ENCODE measurements around the gene FBXW8. TPM values are rescaled to one million over a fixed set of nuclear protein-coding genes. Genes with fewer than 3 reads are reported as not detected.

The FBXW8 gene
- polyA plus RNA-seq, 1 donor (not counting 4 experiments of a cell fraction or from before 2014, with no cell fraction given) = 5.0 TPM

DNA sequence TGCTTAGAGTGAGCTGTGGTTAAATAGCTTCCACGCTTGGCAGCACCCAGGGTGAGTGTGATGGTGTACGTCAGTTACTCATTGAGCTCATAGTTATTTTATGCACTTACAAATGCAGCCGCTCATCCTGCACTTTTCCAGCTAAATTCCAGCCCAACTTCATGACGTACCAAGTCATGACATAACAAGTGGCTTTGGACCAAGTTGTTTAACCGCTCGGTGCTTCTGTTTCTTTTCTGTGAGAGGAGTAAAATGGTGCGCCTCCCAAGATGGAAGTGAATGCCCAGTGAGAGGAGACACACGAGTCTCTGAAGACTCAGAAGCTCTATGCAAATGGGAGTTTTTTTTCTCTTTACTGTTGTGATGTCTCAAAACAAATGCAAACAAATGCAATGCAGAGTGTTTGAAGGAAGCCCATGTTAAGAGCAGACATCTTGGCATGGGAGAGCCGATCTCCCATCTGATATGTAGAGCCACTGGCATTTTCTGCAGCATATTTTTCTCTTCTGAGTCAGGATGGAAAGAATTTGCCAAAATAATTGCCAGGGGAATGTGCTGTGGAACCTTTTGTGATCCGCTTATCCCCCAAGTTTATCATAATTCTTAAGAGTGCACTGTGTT, 72.2 kb downstream of the FBXW8 start:
- H4K20me1 ChIP-seq (ENCODE audit: control insufficient read depth, extremely low read depth, insufficient read depth, low read length) = no peaks in the 10 kb centered on the region
- DNase-seq (ENCODE audit: low read depth, low spot score) (no peak), FAIRE-seq (no peak)
- no peaks in the 10 kb centered on the region for H3K79me2 ChIP-seq (ENCODE audit: control insufficient read depth, insufficient read depth, low read length)
- no peak overlapping the region for H3K9ac ChIP-seq (ENCODE audit: control insufficient read depth, extremely low read depth, insufficient read depth, low read length)
- no peak overlapping the region for H3K4me2 ChIP-seq (ENCODE audit: control insufficient read depth, extremely low read depth, insufficient read depth, low read depth, low read length)
- no peaks in the 10 kb centered on the region for H3K36me3 ChIP-seq (ENCODE audit: control insufficient read depth in 2 of 2, extremely low read depth in 1 of 2, insufficient read depth in 2 of 2, low read length in 2 of 2)
- H3K27me3 ChIP-seq (ENCODE audit: control insufficient read depth, extremely low read depth, insufficient read depth, low read length) = no peaks in the 10 kb centered on the region
- H2AFZ ChIP-seq (ENCODE audit: control insufficient read depth, low read length) = no peak overlapping the region
- no peaks in the 10 kb centered on the region for H3K9me3 ChIP-seq (ENCODE audit: control insufficient read depth, low read depth, low read length)
- TF ChIP-seq, protein P1, sequence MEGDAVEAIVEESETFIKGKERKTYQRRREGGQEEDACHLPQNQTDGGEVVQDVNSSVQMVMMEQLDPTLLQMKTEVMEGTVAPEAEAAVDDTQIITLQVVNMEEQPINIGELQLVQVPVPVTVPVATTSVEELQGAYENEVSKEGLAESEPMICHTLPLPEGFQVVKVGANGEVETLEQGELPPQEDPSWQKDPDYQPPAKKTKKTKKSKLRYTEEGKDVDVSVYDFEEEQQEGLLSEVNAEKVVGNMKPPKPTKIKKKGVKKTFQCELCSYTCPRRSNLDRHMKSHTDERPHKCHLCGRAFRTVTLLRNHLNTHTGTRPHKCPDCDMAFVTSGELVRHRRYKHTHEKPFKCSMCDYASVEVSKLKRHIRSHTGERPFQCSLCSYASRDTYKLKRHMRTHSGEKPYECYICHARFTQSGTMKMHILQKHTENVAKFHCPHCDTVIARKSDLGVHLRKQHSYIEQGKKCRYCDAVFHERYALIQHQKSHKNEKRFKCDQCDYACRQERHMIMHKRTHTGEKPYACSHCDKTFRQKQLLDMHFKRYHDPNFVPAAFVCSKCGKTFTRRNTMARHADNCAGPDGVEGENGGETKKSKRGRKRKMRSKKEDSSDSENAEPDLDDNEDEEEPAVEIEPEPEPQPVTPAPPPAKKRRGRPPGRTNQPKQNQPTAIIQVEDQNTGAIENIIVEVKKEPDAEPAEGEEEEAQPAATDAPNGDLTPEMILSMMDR (optimal IDR thresholded peaks at IDR 0.05 in 1 of 3, IDR thresholded peaks at IDR 0.05 in 1 of 3, conservative IDR thresholded peaks at IDR 0.05 in 1 of 3; ENCODE audit: extremely low read depth in 1 of 3, insufficient read depth in 2 of 3, low read length in 3 of 3) = no peak
- TF ChIP-seq EZH2 (IDR thresholded peaks at IDR 0.05; ENCODE audit: low read length) = no peak
- H3K27ac ChIP-seq (ENCODE audit: control insufficient read depth, insufficient read depth, low read length) = no peak overlapping the region
- no peaks in the 10 kb centered on the region for H3K9me1 ChIP-seq (ENCODE audit: control insufficient read depth, extremely low read depth, insufficient read depth, low read length)
- H3K4me1 ChIP-seq (ENCODE audit: control insufficient read depth, extremely low read depth, insufficient read depth, low read length) = no peaks in the 10 kb centered on the region
- dilution Hi-C loops (cut with MboI; ENCODE audit: extremely low pct_ligation_motif_present, low sequenced_read_pairs) = no loop called here
- no peak overlapping the region for H3K4me3 ChIP-seq (ENCODE audit: control insufficient read depth in 2 of 3, extremely low read depth in 1 of 3, insufficient read depth in 2 of 3, low read depth in 1 of 3, low read length in 3 of 3)

DNA sequence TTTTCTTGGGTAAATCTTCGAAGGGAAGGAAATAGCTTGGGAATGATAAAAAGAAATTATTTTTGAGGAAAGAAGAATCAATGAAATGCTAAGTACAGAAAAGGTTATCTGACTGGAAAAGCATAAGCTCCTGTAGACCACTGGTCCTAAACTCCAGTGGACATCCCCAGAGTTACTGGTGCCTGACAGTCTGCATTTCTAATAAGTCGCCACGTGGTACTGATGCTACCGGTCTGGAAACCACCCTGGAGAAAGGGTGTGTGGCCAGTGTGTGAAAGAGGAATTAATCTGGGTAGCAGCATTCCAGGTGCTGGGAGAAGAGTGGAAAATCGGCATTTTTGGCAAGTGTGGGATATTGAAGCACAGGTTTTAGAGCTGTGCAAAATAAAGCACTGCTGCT, 73.3 kb downstream of the FBXW8 start:
- no peak overlapping the region for H3K4me2 ChIP-seq (ENCODE audit: control insufficient read depth, extremely low read depth, insufficient read depth, low read depth, low read length)
- FAIRE-seq (no peak), DNase-seq (ENCODE audit: low read depth, low spot score) (no peak)
- H3K4me1 ChIP-seq (ENCODE audit: control insufficient read depth, extremely low read depth, insufficient read depth, low read length) = no peaks in the 10 kb centered on the region
- no peak overlapping the region for H2AFZ ChIP-seq (ENCODE audit: control insufficient read depth, low read length)
- no peaks in the 10 kb centered on the region for H3K9me3 ChIP-seq (ENCODE audit: control insufficient read depth, low read depth, low read length)
- dilution Hi-C loops (cut with MboI; ENCODE audit: extremely low pct_ligation_motif_present, low sequenced_read_pairs) = no loop called here
- no peak overlapping the region for H3K4me3 ChIP-seq (ENCODE audit: control insufficient read depth in 2 of 3, extremely low read depth in 1 of 3, insufficient read depth in 2 of 3, low read depth in 1 of 3, low read length in 3 of 3)
- TF ChIP-seq, protein P1 (optimal IDR thresholded peaks at IDR 0.05 in 1 of 3, IDR thresholded peaks at IDR 0.05 in 1 of 3, conservative IDR thresholded peaks at IDR 0.05 in 1 of 3; ENCODE audit: extremely low read depth in 1 of 3, insufficient read depth in 2 of 3, low read length in 3 of 3) = no peak
- TF ChIP-seq EZH2 (IDR thresholded peaks at IDR 0.05; ENCODE audit: low read length) = no peak
- no peak overlapping the region for H3K9ac ChIP-seq (ENCODE audit: control insufficient read depth, extremely low read depth, insufficient read depth, low read length)
- H3K36me3 ChIP-seq (ENCODE audit: control insufficient read depth in 2 of 2, extremely low read depth in 1 of 2, insufficient read depth in 2 of 2, low read length in 2 of 2) = peaks cover 0 to 1% of the 10 kb centered on the region in 2 experiments
- no peak overlapping the region for H3K27ac ChIP-seq (ENCODE audit: control insufficient read depth, insufficient read depth, low read length)
- H3K79me2 ChIP-seq (ENCODE audit: control insufficient read depth, insufficient read depth, low read length) = no peaks in the 10 kb centered on the region
- no peaks in the 10 kb centered on the region for H4K20me1 ChIP-seq (ENCODE audit: control insufficient read depth, extremely low read depth, insufficient read depth, low read length)
- H3K9me1 ChIP-seq (ENCODE audit: control insufficient read depth, extremely low read depth, insufficient read depth, low read length) = no peaks in the 10 kb centered on the region
- H3K27me3 ChIP-seq (ENCODE audit: control insufficient read depth, extremely low read depth, insufficient read depth, low read length) = no peaks in the 10 kb centered on the region

Data from keratinocyte (primary cell).